Measurements from ENCODE around the gene TTC34. TPM values are rescaled to one million over a fixed set of nuclear protein-coding genes. Genes with fewer than 3 reads are reported as not detected.

Gene TTC34
- total RNA-seq, 2 donors from 2014 or later = 0.43 to 0.88 TPM

DNA sequence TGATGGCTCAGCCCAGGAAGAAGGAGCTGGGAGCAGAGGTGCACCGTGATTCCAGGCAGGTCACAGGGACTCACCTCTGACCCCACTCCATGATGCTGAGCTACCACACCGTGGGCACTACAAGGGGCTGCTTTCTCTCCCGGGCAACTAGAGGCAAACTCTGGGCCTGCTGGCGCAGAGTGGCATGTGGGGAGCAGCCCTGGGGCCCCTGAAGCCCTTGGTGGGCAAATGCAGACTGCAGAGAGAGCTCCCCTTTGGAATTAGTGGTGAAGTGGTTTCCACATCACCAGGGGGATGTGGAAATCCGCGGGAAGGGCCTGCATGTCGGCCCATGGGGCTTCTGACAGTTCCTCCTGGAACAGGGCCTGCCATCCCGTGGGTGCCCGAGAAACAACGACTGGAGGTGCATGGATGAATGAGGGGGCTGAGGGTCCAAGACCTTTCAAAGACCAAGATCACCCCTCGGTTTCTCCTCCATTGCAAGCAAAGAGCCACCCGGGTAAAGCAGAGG lies 156.8 kb downstream of the TTC34 start:
- no peak overlapping the region for H3K27ac Mint-ChIP-seq
- no peak overlapping the region for H3K4me3 Mint-ChIP-seq
- no peaks in the 10 kb centered on the region for H3K27me3 Mint-ChIP-seq (ENCODE audit: low read depth)
- ATAC-seq (replicated peaks in 1 of 2) (no peak), DNase-seq (no peak)
- H3K9me3 Mint-ChIP-seq = peaks cover 3 to 12% of the 10 kb centered on the region in 2 donors
- peaks cover 5 to 9% of the 10 kb centered on the region in 2 donors for H3K36me3 Mint-ChIP-seq (ENCODE audit: insufficient read depth in 2 of 2)
- peaks cover 9% of the 10 kb centered on the region for H3K4me1 Mint-ChIP-seq (ENCODE audit: low read depth)

DNA sequence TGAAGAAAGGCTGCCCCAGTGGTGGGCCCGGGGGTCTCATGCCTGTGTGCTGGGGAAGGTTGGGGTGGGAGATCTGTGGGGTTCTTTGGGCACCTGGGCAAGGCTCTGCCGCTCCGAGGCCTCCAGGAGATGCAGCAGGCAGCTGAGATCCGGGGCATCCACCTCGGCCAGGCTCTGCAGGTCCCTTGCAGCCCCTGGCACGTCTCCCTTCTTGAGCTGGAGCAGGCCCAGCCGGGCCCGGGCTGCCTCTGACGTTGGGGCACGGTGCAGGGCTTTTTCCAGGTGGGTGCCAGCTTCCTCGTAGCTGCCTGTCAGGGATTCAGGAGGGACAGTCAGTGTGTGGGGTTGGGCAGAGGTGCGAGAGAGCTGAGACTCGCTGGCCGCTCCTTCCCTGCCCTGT lies 157.3 kb downstream of the TTC34 start:
- Mint-ChIP-seq H3K27ac (no peak overlapping the region), H3K9me3 (peaks cover 3 to 12% of the 10 kb centered on the region in 2 donors)

DNA sequence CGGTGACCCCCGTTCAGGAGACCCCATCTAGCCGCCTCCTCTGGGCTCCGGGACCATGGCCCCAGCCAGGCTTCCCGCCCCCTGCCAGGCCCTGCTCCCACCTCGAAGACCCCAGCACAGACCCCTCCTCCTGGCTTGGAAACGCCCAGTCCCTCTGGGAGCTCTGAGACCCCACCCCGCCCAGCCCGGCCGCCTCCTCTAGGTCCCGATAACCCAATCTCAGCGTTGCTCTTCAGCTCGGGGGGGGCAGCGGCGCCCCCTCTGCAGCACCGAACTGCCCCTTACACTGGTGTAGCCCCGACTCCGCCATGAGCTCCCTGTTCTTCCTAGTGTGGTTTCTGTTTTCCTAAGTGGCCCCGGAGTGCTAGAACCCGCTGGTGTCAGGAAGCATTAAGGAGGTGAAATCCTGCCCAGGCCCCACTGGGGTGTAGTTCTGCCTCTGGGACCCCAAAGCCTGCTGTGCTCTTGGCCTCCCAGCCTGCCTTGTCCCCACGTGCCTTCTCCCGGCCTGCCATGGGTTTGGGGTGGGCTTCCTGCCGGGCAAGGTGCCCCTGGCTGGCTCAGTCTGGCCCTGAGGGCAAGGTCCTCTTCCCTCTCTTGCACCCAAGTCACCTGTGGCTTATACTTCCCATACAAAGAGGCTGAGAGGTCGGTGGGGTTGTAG lies 157.9 kb downstream of the TTC34 start:
- DNase-seq (no peak), ATAC-seq (replicated peaks in 1 of 2) (no peak)
- H3K36me3 Mint-ChIP-seq (ENCODE audit: insufficient read depth in 2 of 2) = peaks cover 5 to 9% of the 10 kb centered on the region in 2 donors
- H3K27ac Mint-ChIP-seq = peak overlapping the region; percentile 44
- peak overlapping the region; percentile 69 to 86 for H3K4me3 Mint-ChIP-seq
- H3K9me3 Mint-ChIP-seq = peaks cover 3 to 12% of the 10 kb centered on the region in 2 donors
- no peaks in the 10 kb centered on the region for H3K27me3 Mint-ChIP-seq (ENCODE audit: low read depth)
- peaks cover 9% of the 10 kb centered on the region for H3K4me1 Mint-ChIP-seq (ENCODE audit: low read depth)

More for the DNA sequence above, 157.3 kb downstream of the TTC34 start:
- no peaks in the 10 kb centered on the region for H3K27me3 Mint-ChIP-seq (ENCODE audit: low read depth)
- DNase-seq (no peak), ATAC-seq (replicated peaks in 1 of 2) (no peak)
- H3K4me3 Mint-ChIP-seq = no peak overlapping the region
- peaks cover 9% of the 10 kb centered on the region for H3K4me1 Mint-ChIP-seq (ENCODE audit: low read depth)
- peaks cover 5 to 9% of the 10 kb centered on the region in 2 donors for H3K36me3 Mint-ChIP-seq (ENCODE audit: insufficient read depth in 2 of 2)

DNA sequence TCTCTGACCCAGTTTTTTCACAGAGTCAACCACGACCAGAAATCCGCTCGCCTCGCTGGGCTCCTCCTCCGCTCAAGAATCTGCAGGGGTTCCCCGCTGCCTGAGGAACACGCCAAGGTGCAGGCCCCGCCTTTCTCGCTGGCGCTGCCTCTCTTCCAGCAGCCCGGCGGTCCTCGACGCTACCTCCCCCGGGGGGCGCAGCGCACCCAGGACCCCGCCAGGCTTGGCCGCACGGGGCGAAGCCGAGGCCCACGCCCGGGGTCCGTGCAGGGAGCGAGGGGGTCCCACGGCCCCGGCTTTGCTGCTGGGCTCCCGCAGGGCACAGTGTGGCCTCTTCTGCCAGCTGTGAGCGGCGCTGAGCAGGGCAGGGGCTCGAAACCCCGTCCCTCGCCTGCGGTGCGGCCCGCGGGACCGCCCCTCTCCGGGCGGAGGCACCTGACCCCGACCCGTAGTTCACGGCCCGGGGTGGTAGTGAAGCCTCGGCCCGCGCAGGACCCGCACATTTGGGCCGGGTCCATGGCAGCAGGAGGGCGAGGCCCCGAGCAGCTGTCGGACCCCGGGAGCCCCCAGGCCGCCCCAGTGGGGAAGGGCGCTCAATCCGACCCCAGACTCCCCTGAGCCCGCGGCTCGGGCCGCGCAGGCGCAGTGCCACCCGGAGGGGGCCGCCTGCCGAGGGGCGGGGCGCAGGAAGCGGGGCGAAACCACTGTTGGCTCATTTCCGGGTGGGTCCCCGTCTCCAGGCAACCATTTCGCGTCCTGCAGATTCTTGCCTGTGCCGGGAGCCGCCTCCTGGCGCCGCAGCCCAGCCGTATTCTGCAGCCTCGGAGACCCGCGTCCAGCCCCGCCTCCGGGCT lies 158.7 kb downstream of the TTC34 start:
- ATAC-seq (replicated peaks in 1 of 2) (peak; percentile 88 to 89), DNase-seq (peak; percentile 96)
- Mint-ChIP-seq H3K27me3 (ENCODE audit: low read depth) (no peaks in the 10 kb centered on the region), H3K4me1 (ENCODE audit: low read depth) (peaks cover 9% of the 10 kb centered on the region), H3K27ac (peak overlapping the region; percentile 84), H3K4me3 (peak overlapping the region; percentile 83 to 86), H3K9me3 (peaks cover 0 to 8% of the 10 kb centered on the region in 2 donors), H3K36me3 (ENCODE audit: insufficient read depth in 2 of 2) (peaks cover 2 to 6% of the 10 kb centered on the region in 2 donors)

DNA sequence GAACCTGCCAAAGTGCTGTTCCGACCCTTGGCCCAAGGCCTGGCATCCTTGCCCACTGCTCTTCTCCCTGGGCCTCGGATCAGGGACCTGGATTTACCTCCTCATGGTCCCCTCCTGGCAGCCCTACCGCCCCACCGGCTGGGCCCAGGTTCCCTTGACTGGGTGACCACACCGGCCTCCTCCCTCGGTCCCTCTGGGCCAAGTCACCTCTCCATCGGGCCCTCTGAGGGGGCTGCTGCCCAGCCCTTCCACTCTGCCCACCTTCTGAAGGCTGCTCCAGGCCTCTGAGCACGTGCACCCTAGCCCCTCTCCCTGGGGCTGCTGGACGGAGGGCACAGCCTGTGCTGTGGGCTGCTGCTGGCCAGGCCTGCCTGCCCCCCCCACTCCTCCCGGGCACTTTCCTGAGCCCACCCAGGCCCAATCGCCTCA lies 159.3 kb downstream of the TTC34 start:
- H3K4me3 Mint-ChIP-seq = peak overlapping the region; percentile 83 to 86
- peaks cover 2% of the 10 kb centered on the region for H3K27me3 Mint-ChIP-seq (ENCODE audit: low read depth)
- peaks cover 0 to 7% of the 10 kb centered on the region in 2 donors for H3K9me3 Mint-ChIP-seq
- ATAC-seq (replicated peaks in 1 of 2) = no peak
- DNase-seq = no peak
- peak overlapping the region; percentile 84 for H3K27ac Mint-ChIP-seq
- H3K36me3 Mint-ChIP-seq (ENCODE audit: insufficient read depth in 2 of 2) = peaks cover 0 to 4% of the 10 kb centered on the region in 2 donors
- peaks cover 9% of the 10 kb centered on the region for H3K4me1 Mint-ChIP-seq (ENCODE audit: low read depth)

DNA sequence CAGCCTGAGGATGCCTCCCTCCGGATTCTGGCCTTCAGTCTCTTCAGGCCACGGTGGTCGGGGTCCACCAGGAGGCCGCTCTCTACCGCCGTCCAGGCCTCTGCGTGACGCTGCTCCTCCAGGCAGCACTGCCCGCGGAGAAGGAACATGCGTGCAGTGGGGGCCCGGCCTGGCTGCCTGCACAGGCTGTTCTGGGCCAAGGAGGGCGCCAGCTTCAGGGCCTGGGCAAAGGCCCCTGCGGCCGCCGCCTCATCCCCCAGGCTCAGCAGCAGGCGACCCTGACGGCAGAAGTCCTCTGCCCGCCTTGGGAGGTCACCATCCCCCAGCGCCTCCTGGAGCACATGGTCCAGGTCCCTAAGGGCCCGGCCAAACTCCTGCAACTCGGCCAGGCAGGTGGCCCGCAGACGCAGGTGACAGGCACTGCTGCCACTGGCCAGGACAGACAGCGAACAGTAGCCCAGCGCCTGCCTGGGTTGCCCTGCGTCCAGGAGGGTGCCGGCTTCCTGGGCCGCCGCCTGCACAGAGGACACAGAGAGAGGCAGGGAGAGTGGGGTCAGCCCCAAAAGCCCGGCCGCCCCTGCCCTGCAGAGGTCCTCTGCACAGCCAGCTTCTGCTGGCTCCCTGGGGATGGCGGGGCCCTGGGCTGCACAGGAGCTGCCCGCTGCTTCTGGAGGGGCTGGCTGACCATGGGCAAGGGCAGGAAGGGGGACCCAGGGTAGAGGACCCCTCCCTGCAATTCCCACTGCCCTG lies 159.9 kb downstream of the TTC34 start:
- no peak overlapping the region for H3K27ac Mint-ChIP-seq
- peaks cover 9% of the 10 kb centered on the region for H3K4me1 Mint-ChIP-seq (ENCODE audit: low read depth)
- peaks cover 1 to 3% of the 10 kb centered on the region in 2 donors for H3K36me3 Mint-ChIP-seq (ENCODE audit: insufficient read depth in 2 of 2)
- DNase-seq (no peak), ATAC-seq (replicated peaks in 1 of 2) (no peak)
- H3K4me3 Mint-ChIP-seq = peak overlapping the region; percentile 83 to 86
- peaks cover 7% of the 10 kb centered on the region for H3K27me3 Mint-ChIP-seq (ENCODE audit: low read depth)
- H3K9me3 Mint-ChIP-seq = peaks cover 4 to 6% of the 10 kb centered on the region in 2 donors

DNA sequence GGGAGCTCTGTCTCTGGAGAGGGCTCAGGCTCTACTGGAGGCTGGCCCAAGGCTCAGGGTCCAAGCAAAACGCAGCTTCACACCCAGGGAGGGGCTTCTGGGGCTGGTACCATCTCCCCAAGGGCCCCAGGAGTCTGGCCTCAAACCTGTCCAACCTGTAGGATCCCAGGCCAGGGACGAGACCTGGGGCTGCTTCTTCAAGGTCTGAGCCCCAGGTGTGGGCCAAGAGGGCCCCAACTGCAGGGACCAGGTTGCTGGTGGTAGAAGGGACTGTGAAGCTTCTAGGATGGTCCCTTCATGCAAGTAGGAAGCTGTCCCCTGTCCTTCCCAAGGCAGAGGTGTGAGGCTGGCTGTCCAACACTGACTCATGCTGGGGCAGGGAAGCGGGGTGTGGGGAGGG lies 160.9 kb downstream of the TTC34 start:
- Mint-ChIP-seq H3K4me3 (no peak overlapping the region), H3K27ac (no peak overlapping the region)
- no peak for ATAC-seq (replicated peaks in 1 of 2)

DNA sequence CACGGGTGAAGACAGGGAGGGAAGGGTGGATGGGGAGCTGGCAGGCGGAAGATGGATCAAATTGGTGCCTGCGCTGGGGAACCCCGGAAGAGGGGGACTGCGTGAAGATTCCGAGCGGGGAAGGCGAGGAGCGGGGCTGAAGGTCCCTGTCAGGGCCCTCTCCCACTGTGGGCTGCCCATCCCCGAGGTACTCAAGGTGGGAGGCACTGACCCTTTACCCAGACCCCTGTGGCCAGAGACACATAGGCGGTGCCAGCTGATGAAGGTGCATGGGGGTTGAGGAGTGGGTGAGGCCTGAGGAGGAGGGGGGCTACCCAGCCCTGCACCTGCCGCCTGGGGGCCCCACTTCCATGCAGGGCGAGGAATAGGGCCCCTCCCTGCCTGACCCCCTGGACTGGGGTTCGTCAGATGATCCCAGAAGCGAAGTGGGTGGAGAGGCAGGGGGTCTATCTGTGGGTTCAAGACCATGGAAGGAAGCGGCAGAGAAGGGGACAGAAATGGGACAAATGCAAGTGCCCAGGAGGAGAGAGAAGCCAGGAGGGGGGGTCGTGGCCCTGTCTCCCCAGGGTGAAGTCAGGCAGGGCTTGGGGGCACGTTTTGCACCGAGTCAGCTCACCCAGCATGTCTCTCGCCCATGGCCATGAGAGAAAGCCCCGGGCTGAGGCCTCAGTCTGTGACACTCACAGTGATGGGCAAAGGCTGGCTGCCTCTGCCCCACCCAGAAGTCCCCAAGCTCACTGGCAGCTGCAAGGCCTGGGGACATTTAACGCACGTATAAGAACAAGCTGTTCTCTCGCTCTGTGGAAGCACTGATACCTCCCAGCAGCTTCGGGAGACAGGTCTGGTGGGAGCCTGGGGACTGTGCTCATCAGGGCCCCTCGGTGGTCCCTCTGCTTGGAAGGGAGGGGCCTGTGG lies 161.6 kb downstream of the TTC34 start:
- Mint-ChIP-seq H3K9me3 (peaks cover 4 to 5% of the 10 kb centered on the region in 2 donors), H3K27me3 (ENCODE audit: low read depth) (peaks cover 7% of the 10 kb centered on the region), H3K4me3 (no peak overlapping the region), H3K4me1 (ENCODE audit: low read depth) (peaks cover 9% of the 10 kb centered on the region), H3K27ac (no peak overlapping the region), H3K36me3 (ENCODE audit: insufficient read depth in 2 of 2) (peaks cover 3 to 6% of the 10 kb centered on the region in 2 donors)
- no peak for ATAC-seq (replicated peaks in 1 of 2)
- no peak for DNase-seq

More for the DNA sequence above, 160.9 kb downstream of the TTC34 start:
- peaks cover 9% of the 10 kb centered on the region for H3K4me1 Mint-ChIP-seq (ENCODE audit: low read depth)
- no peak for DNase-seq
- peaks cover 7% of the 10 kb centered on the region for H3K27me3 Mint-ChIP-seq (ENCODE audit: low read depth)
- peaks cover 3 to 6% of the 10 kb centered on the region in 2 donors for H3K36me3 Mint-ChIP-seq (ENCODE audit: insufficient read depth in 2 of 2)
- peaks cover 4 to 5% of the 10 kb centered on the region in 2 donors for H3K9me3 Mint-ChIP-seq

DNA sequence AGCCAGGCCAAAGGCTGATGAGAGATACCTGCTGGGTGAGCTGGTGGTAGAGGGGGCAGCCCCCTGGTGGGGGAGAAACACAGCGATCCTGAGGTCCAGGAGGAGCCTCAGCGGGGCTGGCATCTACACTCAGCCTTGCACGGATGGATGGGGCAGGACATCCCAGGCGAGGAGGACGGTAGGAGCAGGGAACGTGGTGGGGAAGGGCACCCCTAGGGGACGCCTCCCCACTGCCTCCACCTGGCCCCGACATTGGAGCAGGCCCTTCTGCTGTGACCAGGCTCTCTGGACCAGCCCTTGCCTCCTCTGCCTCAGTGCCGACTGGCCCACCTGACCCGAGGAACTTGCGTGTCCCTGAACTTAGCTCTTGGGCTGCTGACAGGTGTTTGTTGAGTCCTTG lies 162.3 kb downstream of the TTC34 start:
- H3K27me3 Mint-ChIP-seq (ENCODE audit: low read depth) = peaks cover 7% of the 10 kb centered on the region
- H3K36me3 Mint-ChIP-seq (ENCODE audit: insufficient read depth in 2 of 2) = peaks cover 3 to 6% of the 10 kb centered on the region in 2 donors
- no peak overlapping the region for H3K27ac Mint-ChIP-seq
- H3K4me3 Mint-ChIP-seq = no peak overlapping the region
- H3K9me3 Mint-ChIP-seq = peaks cover 4 to 5% of the 10 kb centered on the region in 2 donors
- DNase-seq (no peak), ATAC-seq (replicated peaks in 1 of 2) (no peak)
- H3K4me1 Mint-ChIP-seq (ENCODE audit: low read depth) = peaks cover 9% of the 10 kb centered on the region

DNA sequence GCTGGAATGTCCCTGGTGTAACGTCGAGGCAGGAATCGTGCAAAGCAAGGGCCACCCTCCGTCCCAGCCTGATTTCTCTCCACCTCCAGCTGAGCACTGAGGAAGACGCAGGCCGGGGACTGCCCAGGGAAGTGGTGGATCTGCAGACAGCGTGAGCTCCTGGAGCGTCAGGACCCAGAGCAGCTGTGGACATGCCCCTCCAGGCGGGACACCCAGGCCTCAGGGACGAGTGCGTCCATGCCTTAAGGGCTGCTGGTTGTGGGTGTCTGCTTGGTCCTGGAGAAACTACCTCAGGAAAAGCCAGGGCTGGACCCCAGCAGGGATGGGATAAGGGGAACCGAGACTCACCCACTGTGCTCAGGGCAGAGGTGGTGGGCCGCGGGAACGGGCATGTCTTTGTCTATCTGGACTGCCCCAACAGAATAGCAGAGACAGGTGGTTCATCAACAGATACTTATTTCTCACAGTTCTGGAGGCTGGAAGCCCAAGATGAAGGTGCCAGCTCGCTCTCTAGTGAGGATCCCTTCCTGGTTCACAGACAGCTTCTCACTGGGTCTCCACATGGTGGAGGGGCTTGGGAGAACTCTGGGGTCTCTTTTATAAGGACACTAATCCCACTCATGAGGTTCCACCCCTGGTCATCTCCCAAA lies 162.9 kb downstream of the TTC34 start:
- H3K27ac Mint-ChIP-seq = no peak overlapping the region
- DNase-seq = no peak
- H3K4me3 Mint-ChIP-seq = no peak overlapping the region
- peaks cover 7% of the 10 kb centered on the region for H3K27me3 Mint-ChIP-seq (ENCODE audit: low read depth)
- peaks cover 3 to 6% of the 10 kb centered on the region in 2 donors for H3K36me3 Mint-ChIP-seq (ENCODE audit: insufficient read depth in 2 of 2)
- peaks cover 8% of the 10 kb centered on the region for H3K4me1 Mint-ChIP-seq (ENCODE audit: low read depth)
- no peak for ATAC-seq (replicated peaks in 1 of 2)
- peaks cover 4 to 5% of the 10 kb centered on the region in 2 donors for H3K9me3 Mint-ChIP-seq

DNA sequence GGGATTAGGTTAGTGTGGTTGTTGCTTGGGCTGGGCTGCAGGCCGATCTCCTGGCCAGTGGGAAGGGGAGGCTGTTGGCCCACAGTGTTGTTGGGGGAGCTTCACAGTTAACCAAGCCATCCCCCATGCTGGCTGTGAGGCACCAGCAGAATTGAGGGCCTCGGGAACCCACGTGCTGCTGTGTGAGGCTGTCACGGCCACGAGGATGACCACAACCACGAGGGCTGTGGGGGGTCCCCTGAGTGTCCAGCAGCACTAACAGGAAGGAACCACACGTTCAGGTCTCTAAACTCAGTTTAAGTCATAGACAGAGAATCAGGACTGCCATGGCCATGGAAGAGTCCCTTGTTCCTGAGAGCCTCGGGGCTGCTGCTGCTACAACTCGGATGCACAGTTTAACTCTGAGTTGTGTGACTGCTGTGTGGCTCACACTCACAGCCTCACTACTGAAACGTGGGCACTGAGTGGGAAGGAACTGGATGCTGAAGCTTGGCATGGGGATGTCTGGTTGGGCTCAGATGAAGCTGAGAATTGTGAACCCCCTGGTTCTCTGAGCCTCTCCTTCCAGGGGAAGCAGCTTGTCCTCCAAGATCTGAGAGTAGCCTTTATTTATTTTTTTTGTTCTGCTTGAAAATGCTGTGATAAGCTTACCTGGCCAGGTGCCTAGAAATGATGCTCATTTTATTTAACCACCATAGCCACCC lies 163.9 kb downstream of the TTC34 start:
- Mint-ChIP-seq H3K27me3 (ENCODE audit: low read depth) (peaks cover 7% of the 10 kb centered on the region), H3K4me3 (no peak overlapping the region), H3K4me1 (ENCODE audit: low read depth) (peaks cover 5% of the 10 kb centered on the region), H3K27ac (no peak overlapping the region), H3K9me3 (peaks cover 4 to 5% of the 10 kb centered on the region in 2 donors), H3K36me3 (ENCODE audit: insufficient read depth in 2 of 2) (peaks cover 3 to 6% of the 10 kb centered on the region in 2 donors)
- DNase-seq = no peak
- ATAC-seq (replicated peaks in 1 of 2) = no peak
